Activated naive CD4-positive, alpha-beta T cell treated with anti-CD3 and anti-CD28 coated beads, Interleukin-2, amount 50 U/mL, for 16 hours (primary cell): ENCODE measurements around the gene SNX20.

Experiments
- DNase-seq: peaks from one replicate; pipeline ENCODE4 v3.0.0-alpha.2; 2020

The SNX20 gene

DNA sequence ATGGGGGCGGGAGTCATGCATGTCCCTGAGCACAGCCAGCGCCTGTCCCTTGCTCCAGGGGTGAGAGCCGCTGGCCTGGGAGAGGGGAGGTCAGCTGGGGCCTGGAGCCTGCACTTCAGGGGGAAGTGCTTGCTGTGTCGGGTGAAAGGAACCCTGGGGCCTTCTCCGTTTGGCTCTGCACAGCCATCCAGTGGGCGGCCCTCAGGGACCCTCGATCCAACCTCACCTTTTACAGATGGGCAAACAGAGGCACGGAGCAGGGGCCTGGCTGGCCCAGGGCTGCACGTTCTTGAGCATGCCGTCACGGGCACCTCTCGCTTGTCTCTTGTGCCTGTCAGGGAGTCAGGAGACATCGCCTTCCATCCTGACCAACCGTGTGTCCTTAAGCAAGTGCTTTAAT lies 1.8 kb downstream of the SNX20 start:
- DNase-seq: no peak

DNA sequence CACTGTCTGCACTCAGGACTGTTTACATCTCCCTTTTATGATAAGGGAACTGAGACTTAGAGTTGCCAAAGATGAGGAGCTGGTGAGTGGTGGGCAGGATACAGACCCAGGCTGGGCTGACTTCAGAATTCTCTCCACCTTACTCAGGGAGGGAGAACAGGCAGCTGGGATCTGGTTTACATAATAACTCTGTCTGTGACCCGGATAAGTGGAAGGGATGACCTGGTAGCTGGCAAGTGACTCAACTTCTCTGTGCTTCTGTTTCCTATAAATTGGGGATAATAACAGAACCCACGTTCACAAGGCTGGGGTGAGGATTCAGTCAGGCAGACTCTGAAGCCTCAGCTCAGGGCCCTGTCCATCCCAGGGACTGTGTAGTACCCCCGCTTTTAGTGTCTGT lies 2.6 kb downstream of the SNX20 start:
- no peak for DNase-seq

DNA sequence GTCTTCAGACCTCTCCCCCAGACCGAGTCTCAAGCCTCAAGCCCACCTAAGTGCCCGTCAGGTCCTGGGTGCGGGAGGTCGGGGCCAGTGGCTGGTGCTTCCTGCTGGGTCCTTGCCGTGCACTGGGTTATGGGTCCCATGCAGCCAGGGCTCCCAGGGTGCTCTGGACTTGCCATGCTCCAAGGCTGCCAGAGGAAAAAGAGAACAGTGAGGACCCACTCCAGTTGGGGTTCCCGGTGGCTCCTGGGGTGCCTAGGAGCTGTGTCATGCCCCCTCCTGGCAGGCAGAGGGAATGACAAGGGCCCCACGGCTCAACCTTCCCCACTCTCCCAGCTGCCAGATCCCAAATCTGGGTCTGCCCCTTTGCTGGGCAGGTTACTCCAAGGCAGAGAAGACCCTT lies 3.8 kb downstream of the SNX20 start:
- DNase-seq: no peak

DNA sequence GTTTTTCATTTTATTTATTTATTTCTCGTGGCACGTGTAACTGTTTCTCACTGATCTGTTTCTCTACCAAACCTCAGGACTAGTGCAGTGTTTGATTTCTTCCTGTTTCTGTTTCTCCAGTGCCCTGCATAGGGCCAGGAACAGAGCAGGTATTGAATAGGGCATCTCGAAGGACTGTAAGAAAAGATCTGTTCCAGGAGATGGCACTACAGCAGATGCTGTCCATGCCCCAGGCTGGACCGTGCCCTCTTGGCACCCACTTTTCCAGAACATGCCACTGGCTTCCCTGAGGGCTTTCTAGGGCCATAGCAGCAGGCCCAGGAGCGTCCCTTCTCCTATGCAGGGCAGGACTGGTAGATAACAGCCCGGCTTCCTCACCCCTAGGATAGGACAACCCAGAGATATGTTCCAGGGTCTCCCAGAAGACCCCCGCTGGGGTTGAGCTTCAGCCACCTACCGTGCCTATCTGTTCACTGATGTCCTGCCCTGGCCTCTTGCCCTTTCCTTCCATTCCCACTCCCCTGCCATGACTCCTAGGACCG lies 4.4 kb downstream of the SNX20 start:
- DNase-seq: no peak

DNA sequence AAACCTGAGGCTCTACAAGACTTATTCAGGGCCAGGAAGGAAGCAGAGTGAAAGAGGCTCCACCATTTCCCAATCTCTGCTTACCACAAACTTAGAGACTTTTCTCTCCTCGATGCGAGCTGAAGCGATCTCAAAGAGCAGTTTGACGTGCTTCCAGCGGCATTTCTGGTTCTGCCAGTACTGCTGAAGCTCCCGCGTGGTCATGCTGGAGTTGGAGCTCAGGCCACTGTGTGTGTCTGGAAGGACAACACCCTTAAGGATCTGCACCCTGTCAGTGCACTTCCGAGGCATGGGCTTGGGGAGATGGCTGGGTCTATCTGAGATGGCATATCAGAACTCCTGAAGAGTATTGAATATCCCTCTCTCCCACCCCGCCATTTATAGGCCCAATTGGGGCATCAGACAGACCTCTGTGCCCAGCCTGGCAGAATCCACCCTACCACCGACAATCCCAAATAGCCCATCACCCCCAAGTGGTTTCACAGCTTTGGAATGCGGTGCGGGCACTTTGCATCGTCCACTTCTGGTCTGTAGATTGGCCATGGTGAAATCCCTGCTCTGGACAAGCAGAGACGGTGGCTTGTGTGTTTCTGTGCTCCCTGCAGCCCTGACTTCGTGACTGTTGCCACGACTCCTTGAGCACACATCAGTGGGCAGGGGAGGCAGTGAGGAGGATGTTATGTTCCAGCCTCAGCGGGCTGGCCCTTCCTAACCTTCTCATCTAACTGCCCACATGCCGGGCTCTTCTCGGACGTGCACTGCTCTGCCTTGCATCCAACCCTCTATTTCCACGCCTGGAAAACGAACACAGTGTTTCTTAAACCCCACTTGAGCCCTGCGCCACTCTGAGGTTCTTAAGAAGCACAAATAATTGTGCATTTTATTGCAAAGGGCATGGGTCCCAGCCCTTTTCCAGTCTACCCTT lies 5.2 kb downstream of the SNX20 start:
- no peak for DNase-seq

DNA sequence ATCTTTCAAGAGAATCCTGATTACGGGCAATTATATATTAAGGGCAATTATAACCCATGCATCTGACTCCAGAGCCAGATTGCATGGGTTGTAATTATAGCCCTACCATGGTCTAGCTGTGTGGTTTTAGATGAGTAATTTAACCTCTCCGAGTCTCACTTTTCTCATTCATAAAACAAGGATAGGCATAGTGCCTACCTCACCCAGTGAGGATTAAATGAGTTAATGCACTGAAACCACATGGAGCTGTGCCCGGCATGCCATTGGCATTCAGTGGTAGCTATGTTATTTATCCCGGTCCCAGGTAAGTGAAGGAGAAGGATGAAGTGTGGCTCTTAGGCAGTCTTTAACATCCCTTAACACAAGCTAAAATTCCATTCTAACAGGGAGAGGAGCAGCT lies 6.3 kb downstream of the SNX20 start:
- DNase-seq: no peak

DNA sequence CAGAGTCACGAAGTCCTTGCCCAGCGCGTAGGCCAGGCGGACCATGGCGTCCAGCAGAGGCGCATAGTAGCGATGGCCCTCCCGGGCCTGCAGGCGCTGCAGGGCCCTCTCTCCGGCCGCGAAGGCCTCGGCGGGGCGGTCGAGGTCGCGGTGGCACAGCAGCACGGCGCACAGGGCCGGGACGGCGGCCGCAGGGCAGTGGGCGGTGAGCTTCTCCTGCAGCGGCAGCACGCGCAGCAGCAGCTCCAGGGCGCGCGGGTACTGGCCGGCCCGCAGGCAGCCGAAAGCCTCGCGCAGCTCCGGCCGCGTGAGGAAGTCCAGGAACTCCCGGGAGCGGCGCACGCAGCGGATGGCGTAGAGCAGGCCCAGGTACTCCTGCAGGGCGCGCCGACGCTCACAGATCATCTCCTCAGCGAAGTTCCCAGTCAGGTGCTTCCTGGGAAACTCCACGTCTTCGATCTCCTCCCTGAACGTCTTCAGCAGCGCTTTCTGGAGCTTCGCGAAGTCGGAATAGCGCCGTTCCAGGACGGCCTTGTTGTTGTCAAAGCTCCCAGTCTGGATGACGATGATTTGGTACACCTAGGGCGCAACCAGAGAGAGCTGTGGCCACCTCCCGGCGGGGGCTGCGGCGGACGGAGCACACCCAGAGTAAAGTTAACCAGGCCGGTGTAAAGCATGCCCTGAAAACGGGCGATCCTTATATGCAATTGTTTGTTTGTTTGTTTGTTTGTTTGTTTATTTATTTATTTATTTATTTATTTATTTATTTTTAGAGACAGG lies 7.4 kb downstream of the SNX20 start:
- no peak for DNase-seq

DNA sequence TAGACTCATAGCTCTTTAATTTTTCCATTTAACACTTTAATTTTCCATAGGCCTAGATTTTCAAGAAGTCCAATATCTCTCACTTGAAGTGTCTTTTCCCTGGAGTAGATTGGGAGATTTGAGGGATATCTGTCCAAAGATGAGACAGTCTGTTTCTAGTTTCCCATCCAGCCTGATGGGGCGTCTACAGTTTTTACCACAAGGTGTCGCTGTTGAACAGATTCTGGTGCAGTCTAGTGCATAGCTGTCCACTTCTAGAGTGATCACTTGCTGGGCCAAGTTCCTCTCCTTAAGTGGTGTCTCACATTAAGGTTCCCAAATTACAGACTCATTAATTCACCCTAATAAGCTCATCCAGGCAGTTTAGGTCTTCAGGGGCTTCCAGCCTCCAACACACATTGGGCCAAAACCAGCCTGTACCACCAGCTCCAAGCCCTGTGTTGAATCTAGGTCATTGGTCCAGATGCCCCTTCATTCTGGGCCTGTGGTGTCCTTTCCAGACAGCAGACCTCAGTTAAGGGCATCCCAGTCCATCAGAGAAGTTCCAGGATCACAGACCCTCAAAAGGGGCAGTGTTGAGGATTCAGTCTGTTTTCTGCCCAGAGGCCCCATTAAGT lies 9.4 kb downstream of the SNX20 start:
- DNase-seq: peak; percentile 43

DNA sequence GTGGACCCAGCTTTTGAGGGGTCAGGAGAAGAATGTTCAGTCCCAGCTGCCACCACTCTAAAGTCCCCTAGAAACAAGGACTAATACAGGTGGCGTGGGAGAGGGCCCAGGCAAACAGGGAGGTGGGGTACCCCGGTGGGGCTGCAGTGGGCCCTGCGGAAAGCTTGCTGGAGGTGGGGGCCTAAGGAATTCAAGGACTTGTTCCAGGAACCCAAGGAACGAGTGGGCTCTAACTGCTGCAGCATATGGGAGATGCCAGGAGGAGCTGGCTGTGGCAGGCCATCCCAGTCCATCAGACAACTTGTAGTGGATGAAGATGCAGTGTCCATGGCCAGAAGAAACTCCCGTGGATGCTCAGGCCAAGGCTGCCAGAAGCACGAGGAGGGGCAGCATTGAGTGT lies 10.6 kb downstream of the SNX20 start:
- DNase-seq: no peak

DNA sequence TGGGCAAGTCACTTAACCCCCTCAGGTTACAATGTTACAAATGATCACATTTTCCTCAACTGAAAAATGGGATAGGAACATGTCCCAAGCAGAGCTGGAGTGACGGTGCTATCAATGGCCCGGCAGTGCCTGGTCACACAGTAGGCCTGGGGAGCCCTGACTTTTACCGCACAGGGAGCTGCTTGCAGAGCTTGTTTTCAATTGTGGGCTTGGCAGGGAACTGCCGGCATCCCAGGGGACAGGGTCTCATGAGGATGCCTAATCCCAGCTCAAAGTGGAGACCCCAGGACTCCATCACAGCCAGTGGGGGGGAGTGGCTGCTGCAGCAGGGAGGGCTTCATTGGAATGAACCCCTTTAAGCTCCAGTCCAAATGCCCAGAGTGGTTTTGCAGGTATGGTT lies 11.4 kb downstream of the SNX20 start:
- no peak for DNase-seq

DNA sequence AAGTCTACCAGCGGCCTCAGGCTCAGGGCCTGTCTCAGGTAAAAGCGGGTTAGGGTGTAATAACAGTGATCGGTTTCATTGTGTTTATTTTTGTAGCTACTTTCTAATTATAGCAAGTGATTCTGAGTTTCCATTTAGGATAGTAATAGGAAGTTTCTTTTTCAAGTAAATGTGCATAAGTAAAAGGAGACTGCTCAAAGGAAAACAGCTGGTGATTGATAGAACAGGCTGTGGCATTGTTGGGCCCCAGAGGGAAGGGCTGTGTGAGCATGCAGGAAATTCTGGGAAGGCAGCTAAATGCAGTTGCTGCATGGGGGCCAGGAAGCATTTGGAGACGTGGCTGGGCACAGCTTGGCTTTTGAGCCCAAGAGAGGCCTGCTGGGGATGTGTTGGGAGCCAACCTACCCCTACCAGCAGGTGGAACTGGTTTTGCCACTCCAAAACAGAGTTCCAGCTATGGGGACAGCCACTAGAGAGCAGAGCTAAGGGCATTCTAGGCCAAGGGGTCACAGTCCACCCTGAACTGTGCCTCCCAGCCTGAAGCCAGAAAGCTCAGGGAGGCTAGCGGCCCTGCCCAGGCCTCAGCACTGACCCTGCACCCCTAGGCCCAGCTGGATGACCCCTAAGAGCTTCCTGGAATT lies 12.6 kb downstream of the SNX20 start:
- DNase-seq: no peak

DNA sequence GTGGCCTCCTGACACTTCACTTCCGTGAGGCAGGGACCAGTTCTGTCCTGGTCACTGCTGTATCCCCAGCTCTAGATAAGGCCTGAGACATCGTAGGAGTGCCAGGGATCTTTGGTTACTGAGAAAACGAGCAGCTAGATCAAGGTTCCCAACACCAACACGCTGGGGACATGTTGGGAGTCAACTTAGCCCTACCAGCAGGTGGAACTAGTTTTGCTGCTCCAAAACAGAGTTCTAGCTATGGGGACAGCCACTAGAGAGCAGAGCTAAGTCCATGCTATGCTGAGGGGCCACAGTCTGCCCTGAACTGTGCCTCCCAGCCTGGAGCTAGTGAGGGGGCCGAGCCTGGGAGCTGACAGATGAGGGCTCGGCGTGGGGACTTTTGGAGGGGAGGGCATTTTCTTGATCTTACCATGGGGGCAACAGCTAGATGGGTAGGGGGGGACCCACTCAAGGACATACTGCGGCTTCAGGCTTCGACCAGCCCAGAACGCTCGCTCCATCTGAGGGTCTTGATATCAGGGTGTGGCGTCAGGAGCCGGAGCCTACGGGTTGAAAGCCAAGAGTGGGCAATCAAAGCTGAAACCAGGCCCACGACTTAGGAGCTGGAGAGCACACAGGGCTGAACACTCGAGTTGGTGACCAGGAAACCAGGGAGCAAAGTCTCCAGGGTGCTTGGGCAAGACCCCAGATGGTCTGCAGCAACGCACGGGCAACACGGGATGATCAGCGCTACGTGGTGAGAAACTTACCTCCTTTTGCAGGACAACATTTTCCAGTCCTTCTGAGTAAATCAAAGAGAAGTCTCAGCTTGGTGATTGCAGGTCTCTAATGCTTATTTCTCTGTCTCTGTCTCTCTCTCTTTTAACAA lies 13.4 kb downstream of the SNX20 start:
- DNase-seq: no peak

DNA sequence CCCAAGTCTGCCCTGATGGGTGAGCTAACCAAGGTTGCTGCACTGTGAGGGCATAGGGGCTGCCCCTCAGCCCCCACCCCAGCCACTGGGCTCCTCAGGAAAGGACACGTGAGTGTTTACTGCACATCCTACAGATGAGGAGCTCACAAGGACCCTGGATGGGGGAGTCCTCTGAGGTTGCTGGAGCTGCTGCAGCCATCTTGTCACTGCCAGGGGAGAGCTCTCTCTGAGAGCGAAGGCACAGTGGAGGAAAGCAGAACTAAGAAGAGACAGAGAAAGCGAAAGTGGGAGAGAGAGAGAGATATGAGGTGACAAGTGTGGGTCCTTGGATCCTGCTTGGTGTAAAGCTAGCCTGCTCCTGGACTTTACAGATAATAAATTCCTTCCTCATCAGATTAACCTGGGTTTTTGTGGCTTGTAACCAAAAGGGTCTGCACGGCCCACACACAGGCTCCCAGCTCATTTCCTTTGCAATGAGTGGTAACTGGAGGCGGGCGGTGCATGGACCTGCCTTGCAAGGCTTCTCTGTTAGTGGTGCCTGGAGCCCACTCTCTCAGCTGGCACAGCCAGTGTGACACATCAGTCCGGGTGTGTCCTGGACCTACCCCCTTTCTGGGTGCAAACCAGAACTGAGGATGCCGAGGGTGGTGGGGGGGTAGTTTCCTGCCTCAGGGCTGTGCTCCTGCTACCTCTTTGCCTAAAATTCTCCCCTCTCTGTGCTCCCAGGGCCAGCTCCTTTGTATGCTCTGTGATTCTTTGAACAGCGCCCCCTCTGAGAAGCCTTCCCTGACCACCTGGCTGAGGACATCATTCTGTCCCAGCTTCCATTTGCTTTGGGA lies 14.2 kb downstream of the SNX20 start:
- peak; percentile 51 for DNase-seq

DNA sequence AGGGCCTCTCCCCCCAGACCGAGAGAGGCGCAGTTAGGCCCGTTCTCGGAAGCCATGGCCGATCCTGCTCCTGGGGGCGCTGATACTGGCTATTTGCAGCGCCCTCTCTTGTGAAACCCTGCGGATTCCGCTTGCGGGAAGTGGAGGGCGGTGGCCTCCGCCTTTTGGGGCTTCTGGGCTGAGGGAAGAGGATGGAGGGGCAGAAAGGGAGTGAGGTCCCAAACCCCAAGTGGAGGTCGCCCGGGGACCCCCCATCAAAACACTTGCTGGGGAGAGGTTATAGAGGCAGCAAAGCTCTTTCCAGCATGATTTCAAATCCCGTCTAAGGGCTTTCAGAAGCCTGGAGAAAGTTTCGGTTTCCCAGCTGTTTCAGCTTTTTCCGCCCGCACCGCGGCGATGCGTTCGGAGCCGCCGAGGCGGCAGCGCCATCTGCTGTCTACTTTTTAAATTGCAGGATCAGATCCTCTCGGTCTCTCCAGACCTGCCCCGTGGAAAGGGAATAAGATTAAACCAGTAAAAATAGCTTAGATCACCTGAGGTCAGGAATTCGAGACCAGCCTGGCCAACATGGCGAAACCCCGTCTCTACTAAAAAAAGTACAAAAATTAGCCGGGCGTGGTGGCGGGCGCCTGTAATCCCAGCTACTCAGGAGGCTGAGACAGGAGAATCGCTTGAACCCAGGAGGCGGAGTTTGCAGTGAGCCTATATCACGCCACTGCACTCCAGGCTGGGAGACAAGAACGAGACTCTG lies 15.8 kb downstream of the SNX20 start:
- peak; percentile 77 for DNase-seq

DNA sequence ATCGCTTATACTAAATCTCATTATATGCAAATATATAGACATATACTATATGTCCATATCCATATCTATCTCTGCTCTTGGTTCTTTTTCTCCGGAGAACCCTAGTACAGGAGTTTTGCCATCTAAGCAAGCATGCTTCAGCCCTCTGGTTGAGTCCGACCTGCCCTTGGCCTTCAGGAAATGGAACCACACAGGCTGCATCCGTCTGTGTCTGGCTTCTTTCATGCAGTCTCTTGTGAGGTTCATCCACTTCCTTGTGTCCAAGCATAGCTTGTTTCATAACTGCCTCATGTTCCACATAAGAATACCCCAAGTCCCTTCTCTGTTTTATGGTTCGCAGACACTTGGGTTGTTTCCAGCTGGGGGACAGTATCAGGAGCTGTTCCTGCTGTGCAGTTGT lies 16.8 kb downstream of the SNX20 start:
- no peak for DNase-seq

DNA sequence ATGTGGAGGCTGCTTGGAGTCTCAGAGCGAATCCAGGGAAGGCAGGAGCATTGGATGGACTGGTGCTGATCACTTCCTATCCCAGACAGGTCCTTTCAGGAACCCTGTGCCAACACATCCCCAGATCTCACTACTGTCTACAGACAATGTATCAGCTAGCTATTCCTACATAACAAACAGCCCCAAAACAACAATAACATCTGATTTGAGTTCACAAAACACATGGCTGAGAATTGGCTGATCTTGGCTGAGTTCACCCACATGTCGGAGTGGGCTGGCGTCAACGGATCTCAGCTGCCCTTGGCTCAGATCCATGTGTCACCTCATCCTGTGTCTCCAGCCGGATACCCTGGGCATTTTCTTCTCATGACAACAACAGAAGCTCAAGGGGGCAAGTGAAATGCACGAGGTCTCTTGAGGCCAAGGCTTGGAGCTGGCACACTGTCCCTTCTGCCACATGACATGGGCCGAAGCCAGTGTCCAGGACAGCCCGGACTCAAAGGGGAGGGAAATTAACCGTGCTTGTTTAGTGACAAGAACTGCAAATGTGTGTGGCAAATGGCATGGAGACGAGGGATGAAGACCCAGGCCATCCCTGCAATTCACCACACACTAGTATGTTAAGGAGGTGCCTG lies 18.7 kb downstream of the SNX20 start:
- no peak for DNase-seq

DNA sequence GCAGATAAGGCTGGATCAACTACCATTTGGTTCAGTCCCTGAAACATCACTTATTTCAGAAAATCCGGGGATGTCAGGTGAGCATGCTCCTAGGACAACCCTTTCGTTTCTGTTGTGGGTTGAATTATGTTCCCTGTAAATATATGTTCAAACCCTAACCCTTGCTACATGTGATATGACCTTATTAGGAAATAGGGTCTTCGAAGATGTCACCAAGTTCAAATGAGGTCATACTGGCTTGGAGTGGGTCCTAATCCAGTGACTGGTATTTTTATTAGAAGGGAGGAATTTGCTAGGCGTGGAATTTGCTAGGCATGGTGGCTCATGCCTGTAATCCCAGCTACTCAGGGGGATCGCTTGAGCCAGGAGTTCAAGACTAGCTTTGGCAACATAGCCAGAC lies 21.3 kb downstream of the SNX20 start:
- DNase-seq: no peak

DNA sequence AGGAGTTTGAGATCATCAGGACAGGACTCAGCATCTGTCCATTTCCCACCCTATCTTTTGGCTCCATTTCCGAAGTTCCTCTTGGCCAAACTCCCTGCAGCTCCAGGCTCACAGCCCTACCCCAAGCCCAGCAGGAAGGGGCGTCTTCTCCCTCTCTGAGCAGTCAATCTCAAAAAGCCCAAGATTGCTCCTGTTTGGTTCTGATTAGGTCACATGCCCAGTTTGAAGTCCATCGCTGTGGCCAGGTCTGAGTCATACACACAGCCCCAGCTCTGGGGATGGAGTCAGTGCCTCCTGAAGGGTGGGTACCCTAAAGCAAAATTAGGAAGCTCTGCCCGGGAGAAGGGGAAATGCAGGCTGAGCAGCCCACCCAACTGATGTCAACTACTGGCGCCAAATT lies 23.9 kb downstream of the SNX20 start:
- DNase-seq: no peak

DNA sequence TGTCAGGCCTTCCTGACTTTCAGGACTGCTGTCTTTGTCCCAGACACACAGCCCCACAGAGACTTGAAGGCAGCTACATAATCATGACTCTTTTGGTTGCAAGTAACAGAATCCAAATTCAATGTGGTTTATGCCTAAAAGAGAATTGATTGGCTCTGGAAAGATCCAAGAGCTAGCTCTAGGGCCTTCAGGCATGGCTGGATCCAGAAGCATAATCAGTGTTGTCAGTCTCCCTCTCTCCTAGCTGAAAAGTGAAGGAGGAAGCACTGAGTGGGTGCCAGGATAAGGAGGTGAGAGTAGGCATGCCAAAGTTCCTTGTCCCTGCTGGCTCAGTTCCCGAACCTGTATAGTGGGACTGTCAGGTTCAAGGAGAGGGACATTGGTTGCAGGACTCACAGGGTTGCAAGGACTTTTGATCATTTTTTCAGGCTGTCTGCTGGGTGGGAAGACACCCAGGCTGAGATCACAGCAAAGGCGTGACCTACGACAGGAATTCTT lies 25.5 kb downstream of the SNX20 start:
- DNase-seq: no peak
